Transverse colon (tissue), 4 donors: ENCODE data around the gene DOK7. TPM values are rescaled to one million over a fixed set of nuclear protein-coding genes. Genes with fewer than 3 reads are reported as not detected.

ENCODE experiments used
- DNase-seq: peaks from one replicate; pipeline ENCODE4 v3.0.0-alpha.2; 2019
- H3K27ac ChIP-seq, 4 donors: fragments of 200-600 bp; sonication (generic); 2 replicates each; pipeline ENCODE4 v1.5.1; 2016 to 2018; ENCODE audit warnings: inconsistent platforms in 4 of 4
- H3K27me3 ChIP-seq: fragments of 200-600 bp; sonication (generic); 2 replicates; pipeline ENCODE4 v1.5.1; 2017; ENCODE audit warnings: inconsistent platforms
- H3K36me3 ChIP-seq, 4 donors: fragments of 200-600 bp; sonication (generic); 2 replicates each; pipeline ENCODE4 v1.5.1; 2017 to 2019; ENCODE audit warnings: inconsistent platforms in 4 of 4
- H3K4me1 ChIP-seq, 4 donors: fragments of 200-600 bp; sonication (generic); 2 replicates each; pipeline ENCODE4 v1.5.1; 2017 to 2020; ENCODE audit warnings: inconsistent platforms in 4 of 4
- H3K4me3 ChIP-seq, 4 donors: fragments of 200-600 bp; sonication (generic); 1 replicate in 1 of 4; 2 replicates in 3 of 4; pipeline versions ENCODE4 v1.5.1 to v1.6.1; 2017 to 2019; ENCODE audit warnings: inconsistent platforms in 4 of 4
- H3K9me3 ChIP-seq, 2 donors: fragments of 200-600 bp; sonication (generic); 2 replicates each; pipeline ENCODE4 v1.5.1; 2017 to 2019; ENCODE audit warnings: inconsistent platforms in 2 of 2
- EP300 ChIP-seq: sonication (generic); formaldehyde crosslinking; IDR thresholded peaks from one replicate; pipeline ENCODE4 v1.6.1; 2017; ENCODE audit warnings: antibody characterized with exemption, low read depth
- POLR2A ChIP-seq: fragments of 450-650 bp; IDR thresholded peaks from one replicate; pipeline ENCODE4 v1.6.1; 2016; ENCODE audit warnings: antibody characterized with exemption, mild to moderate bottlenecking, moderate library complexity
- POLR2AphosphoS5 ChIP-seq, 3 donors: sonication (generic); formaldehyde crosslinking; IDR thresholded peaks; one replicate each; pipeline ENCODE4 v1.6.1; 2016; ENCODE audit warnings: antibody characterized with exemption in 3 of 3
- WGBS, 2 donors: methylation state at CpG; one replicate each; pipeline ENCODE4 v1.1.5; 2018; ENCODE audit warnings: low coverage in 1 of 2; 5-methylcytosine and 5-hydroxymethylcytosine counted together
- in situ Hi-C, 4 donors: fragments of 200-750 bp; cut with MboI; loops; one replicate each; pipeline versions ENCODE4 v1.15.0 to v1.15.1; 2017; ENCODE audit warnings: low sequenced_read_pairs in 3 of 4, low pct_ligation_motif_present in 1 of 4, low pct_unique_long_range_greater_than_20kb in 1 of 4
- intact Hi-C: fragments of 100-400 bp; cut with DNase I; formaldehyde crosslinking; loops from one replicate; pipeline ENCODE4 v1.15.1; 2023; ENCODE audit warnings: low total_unique reads
- total RNA-seq, 4 donors: library from RNA; depleted of rRNA; stranded (reverse); fragments of >200 nt; gene quantifications; one replicate each; pipeline ENCODE4 v1.1.0, GENCODE V29; 2016
- TF ChIP-seq, protein P1 (sequence below), 5 experiments: fragments of 200-600 bp in 3 of 5; fragments of 450-650 bp in 2 of 5; sonication (generic) in 3 of 5; IDR thresholded peaks; 1 replicate in 2 of 5; 2 replicates in 3 of 5; pipeline ENCODE4 v1.5.1; 2016 to 2017; ENCODE audit warnings: antibody characterized with exemption in 5 of 5, inconsistent platforms in 3 of 5, mild to moderate bottlenecking in 2 of 5, moderate library complexity in 1 of 5

The DOK7 gene
- total RNA-seq, 4 donors from 2014 or later: 0.27 to 0.95 TPM; not detected in 2

DNA sequence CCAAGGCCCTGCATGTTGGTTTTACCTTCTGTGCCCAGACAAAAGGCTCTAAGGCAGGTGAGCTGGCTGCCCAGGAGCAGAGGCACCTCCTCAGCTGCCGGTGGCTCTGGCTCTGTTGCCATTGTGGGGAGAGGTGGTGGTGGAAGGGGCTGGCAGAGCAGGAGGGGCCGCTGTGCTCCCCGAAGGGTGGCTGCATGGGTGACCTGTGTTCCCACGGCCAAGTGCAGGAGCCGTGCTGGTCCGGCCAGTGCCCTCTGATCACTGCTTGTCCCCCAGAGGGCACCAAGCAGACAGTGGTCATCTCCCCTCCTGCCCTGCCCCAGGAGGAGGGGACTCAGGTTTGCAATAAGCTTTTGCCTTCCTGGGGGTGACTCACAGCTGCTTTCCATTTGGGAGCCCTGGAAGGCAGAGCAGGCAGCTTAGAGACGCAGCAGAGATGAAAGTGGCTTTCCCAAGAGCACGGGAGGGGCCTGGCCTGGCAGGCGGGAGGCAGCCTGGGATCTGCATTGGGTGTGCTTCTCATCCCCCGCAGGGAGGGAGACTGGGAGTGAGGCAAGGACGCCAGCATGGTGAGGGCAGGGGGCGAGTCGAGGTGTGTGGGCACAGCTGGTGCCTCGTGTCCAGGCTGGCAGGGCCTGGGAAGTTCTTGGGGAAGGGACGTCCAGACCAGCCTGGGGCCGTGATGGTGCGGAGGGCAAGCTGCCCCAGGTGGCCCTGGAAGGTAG is 28.7 kb downstream of the DOK7 start:
- in situ Hi-C loops (no loop called here), intact Hi-C loops (no loop called here)
- Histone ChIP-seq H3K4me1 (no peaks in the 10 kb centered on the region), H3K9me3 (no peaks in the 10 kb centered on the region), H3K27me3 (peaks cover 72% of the 10 kb centered on the region), H3K4me3 (no peak overlapping the region), H3K27ac (no peak overlapping the region), H3K36me3 (no peaks in the 10 kb centered on the region)
- no peak for TF ChIP-seq POLR2A
- no peak for TF ChIP-seq EP300
- TF ChIP-seq, protein P1, sequence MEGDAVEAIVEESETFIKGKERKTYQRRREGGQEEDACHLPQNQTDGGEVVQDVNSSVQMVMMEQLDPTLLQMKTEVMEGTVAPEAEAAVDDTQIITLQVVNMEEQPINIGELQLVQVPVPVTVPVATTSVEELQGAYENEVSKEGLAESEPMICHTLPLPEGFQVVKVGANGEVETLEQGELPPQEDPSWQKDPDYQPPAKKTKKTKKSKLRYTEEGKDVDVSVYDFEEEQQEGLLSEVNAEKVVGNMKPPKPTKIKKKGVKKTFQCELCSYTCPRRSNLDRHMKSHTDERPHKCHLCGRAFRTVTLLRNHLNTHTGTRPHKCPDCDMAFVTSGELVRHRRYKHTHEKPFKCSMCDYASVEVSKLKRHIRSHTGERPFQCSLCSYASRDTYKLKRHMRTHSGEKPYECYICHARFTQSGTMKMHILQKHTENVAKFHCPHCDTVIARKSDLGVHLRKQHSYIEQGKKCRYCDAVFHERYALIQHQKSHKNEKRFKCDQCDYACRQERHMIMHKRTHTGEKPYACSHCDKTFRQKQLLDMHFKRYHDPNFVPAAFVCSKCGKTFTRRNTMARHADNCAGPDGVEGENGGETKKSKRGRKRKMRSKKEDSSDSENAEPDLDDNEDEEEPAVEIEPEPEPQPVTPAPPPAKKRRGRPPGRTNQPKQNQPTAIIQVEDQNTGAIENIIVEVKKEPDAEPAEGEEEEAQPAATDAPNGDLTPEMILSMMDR (IDR thresholded peaks at IDR 0.05): no peak
- TF ChIP-seq POLR2AphosphoS5 (IDR thresholded peaks at IDR 0.05): no peak
- no peak for DNase-seq
- 60 to 83% methylated on average over 1 to 16 of the region's 17 CpGs for WGBS, 2 donors

DNA sequence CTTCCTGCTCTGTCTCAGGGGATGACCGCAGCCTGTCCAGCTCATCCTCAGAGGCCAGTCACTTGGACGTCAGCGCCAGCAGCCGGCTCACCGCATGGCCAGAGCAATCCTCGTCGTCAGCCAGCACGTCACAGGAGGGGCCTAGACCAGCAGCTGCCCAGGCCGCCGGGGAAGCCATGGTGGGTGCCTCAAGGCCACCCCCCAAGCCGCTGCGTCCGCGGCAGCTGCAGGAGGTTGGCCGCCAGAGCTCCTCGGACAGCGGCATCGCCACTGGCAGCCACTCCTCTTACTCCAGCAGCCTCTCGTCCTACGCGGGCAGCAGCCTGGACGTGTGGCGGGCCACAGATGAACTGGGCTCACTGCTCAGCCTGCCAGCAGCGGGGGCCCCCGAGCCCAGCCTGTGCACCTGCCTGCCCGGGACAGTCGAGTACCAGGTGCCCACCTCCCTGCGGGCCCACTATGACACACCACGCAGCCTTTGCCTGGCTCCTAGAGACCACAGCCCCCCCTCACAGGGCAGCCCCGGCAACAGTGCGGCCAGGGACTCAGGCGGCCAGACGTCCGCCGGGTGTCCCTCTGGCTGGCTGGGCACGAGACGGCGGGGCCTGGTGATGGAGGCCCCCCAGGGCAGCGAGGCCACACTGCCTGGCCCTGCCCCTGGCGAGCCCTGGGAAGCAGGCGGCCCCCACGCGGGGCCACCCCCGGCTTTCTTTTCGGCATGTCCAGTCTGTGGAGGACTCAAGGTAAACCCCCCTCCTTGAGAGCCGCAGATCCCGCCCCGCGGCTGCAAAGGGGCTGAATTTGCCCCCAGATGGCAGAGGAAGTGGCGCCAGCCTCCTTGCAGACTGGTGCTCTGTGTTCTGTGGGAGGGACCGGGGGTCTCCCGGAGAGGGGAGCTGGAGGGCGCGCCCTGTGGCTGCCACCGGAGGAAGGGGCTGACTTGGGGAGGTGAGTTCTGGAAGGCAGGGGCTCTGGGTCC is 29.9 kb downstream of the DOK7 start:
- in situ Hi-C loops: no loop called here
- no peaks in the 10 kb centered on the region for H3K9me3 ChIP-seq
- WGBS, 2 donors: 86% methylated on average over 35 of the region's 55 CpGs; no CpG with 5 or more reads in 1 of the 2 donors
- intact Hi-C loops: no loop called here
- H3K36me3 ChIP-seq: no peaks in the 10 kb centered on the region
- no peak overlapping the region for H3K4me3 ChIP-seq
- H3K4me1 ChIP-seq: no peaks in the 10 kb centered on the region
- TF ChIP-seq, protein P1 (IDR thresholded peaks at IDR 0.05): no peak
- no peak for TF ChIP-seq POLR2A
- no peak for TF ChIP-seq POLR2AphosphoS5 (IDR thresholded peaks at IDR 0.05)
- TF ChIP-seq EP300: no peak
- DNase-seq: no peak
- H3K27ac ChIP-seq: no peak overlapping the region
- H3K27me3 ChIP-seq: peaks cover 67% of the 10 kb centered on the region

DNA sequence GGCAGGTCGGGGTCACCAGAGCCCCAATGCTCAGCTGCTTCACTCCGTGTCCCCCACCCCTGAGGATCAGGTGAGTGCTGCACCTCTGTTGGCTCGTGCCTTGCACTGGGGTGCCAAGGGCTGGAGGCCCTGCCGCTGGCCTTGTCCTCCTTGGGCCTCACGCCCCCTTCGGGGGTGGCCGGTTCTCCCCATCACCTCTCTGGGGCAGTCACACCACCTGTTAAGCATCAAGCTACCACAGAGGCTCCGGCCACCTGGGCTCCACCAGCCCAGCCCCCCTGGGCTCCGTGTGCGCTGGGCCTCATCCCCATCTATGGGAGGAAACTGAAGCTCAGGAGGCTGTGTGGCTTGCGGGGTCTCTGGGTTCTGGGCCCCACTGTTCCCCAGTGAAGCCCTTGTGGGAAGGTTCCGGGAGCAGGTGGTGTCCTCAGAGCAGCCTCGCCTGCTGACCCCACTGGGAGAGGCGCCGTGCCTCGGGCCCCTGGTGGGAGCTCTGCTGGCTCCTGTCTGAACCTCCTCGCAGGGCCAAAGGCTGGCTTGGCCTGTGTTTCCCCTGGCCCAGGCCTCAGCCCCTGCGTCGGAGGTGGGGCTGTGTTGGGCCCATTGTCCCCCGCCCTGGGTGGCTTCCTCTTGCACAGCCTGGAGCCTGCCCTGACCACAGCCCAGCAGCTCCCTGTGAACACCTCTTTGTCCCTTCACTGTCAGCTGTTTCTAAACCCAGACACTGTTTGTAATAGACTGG is 30.8 kb downstream of the DOK7 start:
- WGBS, 2 donors: 72% methylated on average over 10 of the region's 20 CpGs; no CpG with 5 or more reads in 1 of the 2 donors
- in situ Hi-C loops (no loop called here), intact Hi-C loops (no loop called here)
- Histone ChIP-seq H3K9me3 (no peaks in the 10 kb centered on the region), H3K27me3 (peaks cover 58% of the 10 kb centered on the region), H3K27ac (no peak overlapping the region), H3K4me1 (no peaks in the 10 kb centered on the region), H3K4me3 (no peak overlapping the region), H3K36me3 (no peaks in the 10 kb centered on the region)
- TF ChIP-seq EP300 (no peak), POLR2AphosphoS5 (IDR thresholded peaks at IDR 0.05) (no peak), POLR2A (no peak)
- TF ChIP-seq, protein P1 (IDR thresholded peaks at IDR 0.05): no peak
- no peak for DNase-seq

DNA sequence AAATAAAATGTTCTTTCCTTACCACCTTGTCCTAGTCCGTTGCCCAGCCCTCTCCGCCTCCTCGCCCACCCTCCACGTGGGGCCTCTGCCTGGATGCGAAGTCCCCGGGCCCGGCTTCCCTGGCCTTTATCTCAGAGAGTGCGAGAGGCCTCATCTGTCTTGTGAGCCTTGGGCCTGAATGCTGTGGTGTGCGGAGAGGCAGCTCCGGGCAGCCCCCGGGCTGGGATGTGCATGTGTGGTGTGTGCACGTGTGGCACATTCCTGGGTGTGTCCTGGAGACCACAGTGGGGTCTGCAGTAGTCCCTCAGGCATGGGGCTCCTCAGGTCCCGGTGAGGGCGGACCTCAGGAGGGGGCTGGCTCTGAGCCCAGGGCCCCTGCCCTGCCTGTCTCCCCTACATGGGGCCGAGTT is 31.4 kb downstream of the DOK7 start:
- Histone ChIP-seq H3K27ac (no peak overlapping the region), H3K4me3 (no peak overlapping the region), H3K27me3 (peaks cover 52% of the 10 kb centered on the region), H3K4me1 (no peaks in the 10 kb centered on the region), H3K9me3 (no peaks in the 10 kb centered on the region), H3K36me3 (no peaks in the 10 kb centered on the region)
- 54% methylated on average over 15 of the region's 15 CpGs; no CpG with 5 or more reads in 1 of the 2 donors for WGBS, 2 donors
- intact Hi-C loops (no loop called here), in situ Hi-C loops (no loop called here)
- TF ChIP-seq EP300 (no peak), POLR2A (no peak), POLR2AphosphoS5 (IDR thresholded peaks at IDR 0.05) (no peak)
- TF ChIP-seq, protein P1 (IDR thresholded peaks at IDR 0.05): no peak
- no peak for DNase-seq
